Measurements from ENCODE around the gene ZNF674.
"Not testable (repeated sequence)": the region's sequence is repeated elsewhere in the genome, so short reads cannot be mapped to it uniquely, and the experiment has no call there.

The ZNF674 gene

GRCh38 chrX:46506076-46506475, 39.1 kb downstream of the ZNF674 start:
- Histone ChIP-seq H3K9me3 (ENCODE audit: low read depth, low read length) (0 out of 2 replicates have a peak, but pooled peaks cover 6% of the 10 kb centered on the region), H3K27ac (no peak overlapping the region), H3K9ac (ENCODE audit: insufficient read length) (no peak overlapping the region), H3K36me3 (ENCODE audit: insufficient read depth, low read length) (no peaks in the 10 kb centered on the region; the same call in 1 of the 2 replicates), H3K4me3 (no peak overlapping the region)
- DNase-seq (ENCODE audit: low read depth, low spot score) = no peak
- TF ChIP-seq POLR2AphosphoS5 (IDR thresholded peaks at IDR 0.05; ENCODE audit: borderline replicate concordance, low read depth, low read length) (no peak), FOXP2 (optimal IDR thresholded peaks at IDR 0.05; ENCODE audit: control extremely low read depth, extremely low read length, insufficient read depth) (no peak), EZH2 (IDR thresholded peaks at IDR 0.05) (no peak)

- no peak overlapping the region for H3K4me3 ChIP-seq
- DNase-seq (ENCODE audit: low read depth, low spot score) = no peak
- H3K27ac ChIP-seq = no peak overlapping the region
- TF ChIP-seq FOXP2 (optimal IDR thresholded peaks at IDR 0.05; ENCODE audit: control extremely low read depth, extremely low read length, insufficient read depth) = no peak
- TF ChIP-seq EZH2 (IDR thresholded peaks at IDR 0.05) = no peak
- TF ChIP-seq POLR2AphosphoS5 (IDR thresholded peaks at IDR 0.05; ENCODE audit: borderline replicate concordance, low read depth, low read length) = no peak
- H3K9ac ChIP-seq (ENCODE audit: insufficient read length) = no peak overlapping the region
- peaks cover 7% of the 10 kb centered on the region; the same call in 1 of the 2 replicates for H3K36me3 ChIP-seq (ENCODE audit: insufficient read depth, low read length)
- H3K9me3 ChIP-seq (ENCODE audit: low read depth, low read length) = peaks cover 15% of the 10 kb centered on the region
These were observed 42.4 kb downstream of the ZNF674 start for GRCh38 chrX:46502848-46503247.

GRCh38 chrX:46500054-46500453, 45.2 kb downstream of the ZNF674 start:
- Histone ChIP-seq H3K27ac (no peak overlapping the region), H3K36me3 (ENCODE audit: insufficient read depth, low read length) (peaks cover 7% of the 10 kb centered on the region; the same call in 1 of the 2 replicates), H3K4me3 (no peak overlapping the region), H3K9ac (ENCODE audit: insufficient read length) (no peak overlapping the region), H3K9me3 (ENCODE audit: low read depth, low read length) (peaks cover 15% of the 10 kb centered on the region)
- no peak for DNase-seq (ENCODE audit: low read depth, low spot score)
- no peak for TF ChIP-seq FOXP2 (optimal IDR thresholded peaks at IDR 0.05; ENCODE audit: control extremely low read depth, extremely low read length, insufficient read depth)
- TF ChIP-seq EZH2 (IDR thresholded peaks at IDR 0.05) = no peak
- TF ChIP-seq POLR2AphosphoS5 (IDR thresholded peaks at IDR 0.05; ENCODE audit: borderline replicate concordance, low read depth, low read length) = no peak

- no peaks in the 10 kb centered on the region for H3K36me3 ChIP-seq (ENCODE audit: insufficient read depth, low read length)
- DNase-seq (ENCODE audit: low read depth, low spot score) = no peak
- H3K27ac ChIP-seq = no peak overlapping the region
- no peak overlapping the region for H3K4me3 ChIP-seq
- H3K9ac ChIP-seq (ENCODE audit: insufficient read length) = no peak overlapping the region
- no peak for TF ChIP-seq POLR2AphosphoS5 (IDR thresholded peaks at IDR 0.05; ENCODE audit: borderline replicate concordance, low read depth, low read length)
- no peaks in the 10 kb centered on the region for H3K9me3 ChIP-seq (ENCODE audit: low read depth, low read length)
These were observed 56.5 kb downstream of the ZNF674 start for GRCh38 chrX:46488712-46489111.

- no peak overlapping the region for H3K9ac ChIP-seq (ENCODE audit: insufficient read length)
- H3K36me3 ChIP-seq (ENCODE audit: insufficient read depth, low read length) = no peaks in the 10 kb centered on the region
- no peaks in the 10 kb centered on the region for H3K9me3 ChIP-seq (ENCODE audit: low read depth, low read length)
- no peak overlapping the region for H3K27ac ChIP-seq
- no peak overlapping the region for H3K4me3 ChIP-seq
- TF ChIP-seq FOXP2 (optimal IDR thresholded peaks at IDR 0.05; ENCODE audit: control extremely low read depth, extremely low read length, insufficient read depth) (no peak), EZH2 (IDR thresholded peaks at IDR 0.05) (no peak), POLR2AphosphoS5 (IDR thresholded peaks at IDR 0.05; ENCODE audit: borderline replicate concordance, low read depth, low read length) (no peak)
- no peak for DNase-seq (ENCODE audit: low read depth, low spot score)
These were observed 59.3 kb downstream of the ZNF674 start for GRCh38 chrX:46485897-46486296.

- not testable (repeated sequence) for H3K9ac ChIP-seq (ENCODE audit: insufficient read length); H3K27ac ChIP-seq; H3K4me3 ChIP-seq; H3K9me3 ChIP-seq (ENCODE audit: low read depth, low read length); DNase-seq (ENCODE audit: low read depth, low spot score); H3K36me3 ChIP-seq (ENCODE audit: insufficient read depth, low read length)
These were observed 66.6 kb downstream of the ZNF674 start for GRCh38 chrX:46478634-46479033.

- Histone ChIP-seq H3K9ac (ENCODE audit: insufficient read length) (no peak overlapping the region), H3K4me3 (no peak overlapping the region), H3K27ac (no peak overlapping the region), H3K9me3 (ENCODE audit: low read depth, low read length) (no peaks in the 10 kb centered on the region), H3K36me3 (ENCODE audit: insufficient read depth, low read length) (peaks cover 9% of the 10 kb centered on the region)
- TF ChIP-seq FOXP2 (optimal IDR thresholded peaks at IDR 0.05; ENCODE audit: control extremely low read depth, extremely low read length, insufficient read depth) = no peak
- TF ChIP-seq EZH2 (IDR thresholded peaks at IDR 0.05) = no peak
- TF ChIP-seq POLR2AphosphoS5 (IDR thresholded peaks at IDR 0.05; ENCODE audit: borderline replicate concordance, low read depth, low read length) = no peak
- DNase-seq (ENCODE audit: low read depth, low spot score) = no peak
These were observed 67.8 kb downstream of the ZNF674 start for GRCh38 chrX:46477435-46477834.

GRCh38 chrX:46465203-46465602, 80.0 kb downstream of the ZNF674 start:
- no peak for DNase-seq (ENCODE audit: low read depth, low spot score)
- H3K27ac ChIP-seq = no peak overlapping the region
- H3K9ac ChIP-seq (ENCODE audit: insufficient read length) = no peak overlapping the region
- no peak for TF ChIP-seq EZH2 (IDR thresholded peaks at IDR 0.05)
- no peak for TF ChIP-seq POLR2AphosphoS5 (IDR thresholded peaks at IDR 0.05; ENCODE audit: borderline replicate concordance, low read depth, low read length)
- TF ChIP-seq FOXP2 (optimal IDR thresholded peaks at IDR 0.05; ENCODE audit: control extremely low read depth, extremely low read length, insufficient read depth) = no peak
- no peaks in the 10 kb centered on the region; the same call in 1 of the 2 replicates for H3K9me3 ChIP-seq (ENCODE audit: low read depth, low read length)
- peaks cover 44% of the 10 kb centered on the region for H3K36me3 ChIP-seq (ENCODE audit: insufficient read depth, low read length)
- no peak overlapping the region for H3K4me3 ChIP-seq

GRCh38 chrX:46463682-46464081, 81.5 kb downstream of the ZNF674 start:
- Histone ChIP-seq H3K9ac (ENCODE audit: insufficient read length) (no peak overlapping the region), H3K27ac (no peak overlapping the region), H3K9me3 (ENCODE audit: low read depth, low read length) (no peaks in the 10 kb centered on the region), H3K36me3 (ENCODE audit: insufficient read depth, low read length) (peaks cover 30% of the 10 kb centered on the region), H3K4me3 (no peak overlapping the region)
- DNase-seq (ENCODE audit: low read depth, low spot score) = no peak
- TF ChIP-seq FOXP2 (optimal IDR thresholded peaks at IDR 0.05; ENCODE audit: control extremely low read depth, extremely low read length, insufficient read depth) (no peak), POLR2AphosphoS5 (IDR thresholded peaks at IDR 0.05; ENCODE audit: borderline replicate concordance, low read depth, low read length) (no peak), EZH2 (IDR thresholded peaks at IDR 0.05) (no peak)
